Measurements from ENCODE around the gene METTL26.

DNA sequence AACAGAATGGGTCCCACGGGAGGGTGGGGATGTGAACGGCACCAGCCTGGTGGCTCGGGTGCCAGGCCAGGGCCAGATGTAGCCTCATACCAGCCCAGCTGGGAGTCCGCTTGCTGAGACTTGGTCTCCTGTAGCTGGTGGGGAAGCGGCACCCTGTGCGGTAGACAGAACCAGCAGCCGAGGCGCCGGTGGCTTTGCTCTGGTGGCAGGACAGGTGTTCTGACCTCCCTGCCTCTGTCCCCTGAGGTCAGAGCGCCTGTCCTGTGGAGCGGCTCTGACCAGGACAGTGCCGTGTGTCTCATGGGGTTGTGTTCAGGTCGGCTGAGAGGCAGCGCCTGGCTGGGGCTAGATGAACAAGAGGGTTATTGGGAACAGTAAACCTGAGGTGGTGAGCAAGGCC lies 26.1 kb downstream of the METTL26 start:
- TF ChIP-seq CBX3 (IDR thresholded peaks at IDR 0.05; ENCODE audit: borderline replicate concordance, low read depth) (no peak), JUNB (IDR thresholded peaks at IDR 0.05) (no peak)

Measured in GM12878 (cell line).